HCT116 (cell line): Measurements from ENCODE around the gene DAO.

ENCODE experiments used
- JUND ChIP-seq: IDR thresholded peaks from 2 replicates; pipeline ENCODE4 v1.6.1; 2012
- ZBTB33 ChIP-seq: IDR thresholded peaks from 2 replicates; pipeline ENCODE4 v1.6.1; 2011; ENCODE audit warnings: mild to moderate bottlenecking, low read length, moderate library complexity; ENCODE audit not compliant: insufficient replicate concordance; ENCODE audit errors: extremely low read depth
- TF ChIP-seq, protein P1 (sequence below): IDR thresholded peaks from 2 replicates; pipeline ENCODE4 v1.6.1; 2012
- TF ChIP-seq, protein P2 (sequence below), 3 experiments: fragments of 200-600 bp in 1 of 3; sonication (generic) in 1 of 3; IDR thresholded peaks in 2 of 3; conservative IDR thresholded peaks in 1 of 3; 2 replicates each; pipeline ENCODE4 v1.5.1; 2012 to 2017; ENCODE audit warnings: low read depth in 2 of 3, low read length in 2 of 3, antibody characterized with exemption in 1 of 3, borderline replicate concordance in 1 of 3, control low read depth in 1 of 3, mild to moderate bottlenecking in 1 of 3, mixed read lengths in 1 of 3, mixed run types in 1 of 3, moderate library complexity in 1 of 3; ENCODE audit not compliant: insufficient read depth in 1 of 3

DNA sequence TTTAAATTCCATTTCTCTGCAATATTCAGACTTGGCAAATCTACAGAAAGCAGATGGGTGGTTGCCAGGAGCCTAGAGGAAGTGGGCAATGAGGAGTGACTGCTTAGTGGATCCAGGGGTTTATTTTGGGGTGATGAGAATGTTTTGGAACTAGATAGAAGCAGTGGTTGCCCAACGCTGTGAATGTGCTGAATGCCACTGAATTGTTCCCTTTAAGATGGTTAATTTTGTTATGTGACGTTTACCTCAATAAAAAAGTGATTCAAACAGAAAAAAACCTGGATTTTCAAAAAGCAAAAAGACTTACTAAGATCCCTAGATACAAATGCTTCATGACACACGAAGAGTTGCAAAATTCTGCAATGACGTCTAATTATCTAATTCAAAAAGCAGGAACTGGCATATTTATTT lies 34.2 kb downstream of the DAO start:
- TF ChIP-seq, protein P1, sequence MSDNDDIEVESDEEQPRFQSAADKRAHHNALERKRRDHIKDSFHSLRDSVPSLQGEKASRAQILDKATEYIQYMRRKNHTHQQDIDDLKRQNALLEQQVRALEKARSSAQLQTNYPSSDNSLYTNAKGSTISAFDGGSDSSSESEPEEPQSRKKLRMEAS = no peak
- TF ChIP-seq, protein P2, sequence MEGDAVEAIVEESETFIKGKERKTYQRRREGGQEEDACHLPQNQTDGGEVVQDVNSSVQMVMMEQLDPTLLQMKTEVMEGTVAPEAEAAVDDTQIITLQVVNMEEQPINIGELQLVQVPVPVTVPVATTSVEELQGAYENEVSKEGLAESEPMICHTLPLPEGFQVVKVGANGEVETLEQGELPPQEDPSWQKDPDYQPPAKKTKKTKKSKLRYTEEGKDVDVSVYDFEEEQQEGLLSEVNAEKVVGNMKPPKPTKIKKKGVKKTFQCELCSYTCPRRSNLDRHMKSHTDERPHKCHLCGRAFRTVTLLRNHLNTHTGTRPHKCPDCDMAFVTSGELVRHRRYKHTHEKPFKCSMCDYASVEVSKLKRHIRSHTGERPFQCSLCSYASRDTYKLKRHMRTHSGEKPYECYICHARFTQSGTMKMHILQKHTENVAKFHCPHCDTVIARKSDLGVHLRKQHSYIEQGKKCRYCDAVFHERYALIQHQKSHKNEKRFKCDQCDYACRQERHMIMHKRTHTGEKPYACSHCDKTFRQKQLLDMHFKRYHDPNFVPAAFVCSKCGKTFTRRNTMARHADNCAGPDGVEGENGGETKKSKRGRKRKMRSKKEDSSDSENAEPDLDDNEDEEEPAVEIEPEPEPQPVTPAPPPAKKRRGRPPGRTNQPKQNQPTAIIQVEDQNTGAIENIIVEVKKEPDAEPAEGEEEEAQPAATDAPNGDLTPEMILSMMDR (IDR thresholded peaks at IDR 0.05 in 2 of 3, conservative IDR thresholded peaks at IDR 0.05 in 1 of 3; ENCODE audit: borderline replicate concordance in 1 of 3, insufficient read depth in 1 of 3, low read depth in 2 of 3, low read length in 2 of 3) = no peak
- TF ChIP-seq ZBTB33 (no peak), JUND (no peak)
